HCT116 (cell line): ENCODE measurements around the gene AGBL3. TPM values are rescaled to one million over a fixed set of nuclear protein-coding genes. Genes with fewer than 3 reads are reported as not detected.
A peak's percentile ranks its signal among the peaks of the same experiment; 100 is the strongest.

Experiments
- ATAC-seq: fragments of 200-7000 bp; cut with Tn5 transposase; 2 replicates; pipeline ENCODE4 v1.9.1; 2020; ENCODE audit warnings: mild to moderate bottlenecking, moderate library complexity
- BruUV-seq: library from RNA; stranded (reverse); fragments of 400-500 nt; replicated peaks from 2 replicates; lab custom pipeline; 2021; lab: Mats Ljungman, UMichigan
- CTCF ChIA-PET: fragments of 300-600 bp; sonication (Branson Sonifier 250); formaldehyde crosslinking; loops from one replicate; lab custom pipeline; 2021; ENCODE audit warnings: antibody characterized with exemption; lab: Charles Lee
- POLR2A ChIA-PET: fragments of 300-600, 350-600 bp; sonication (Branson Sonifier 250); formaldehyde crosslinking; loops from one replicate; lab custom pipeline; 2021; ENCODE audit warnings: antibody characterized with exemption; lab: Charles Lee
- RAD21 ChIA-PET, 2 experiments: fragments of 300-600 bp; sonication (Branson Sonifier 250); formaldehyde crosslinking; loops; one replicate each; lab custom pipeline; 2023; ENCODE audit warnings: low total read pairs in 2 of 2; ENCODE audit not compliant: uncharacterized antibody in 2 of 2, unreplicated experiment in 2 of 2, low non-redundant PET in 1 of 2; lab: Charles Lee
- DNase-seq: peaks from one replicate; pipeline ENCODE4 v3.0.0-alpha.2; 2010; ENCODE audit warnings: low read depth, low spot score
- H2AFZ ChIP-seq: fragments of 200-600 bp; shearing (Covaris generic), sonication (generic); 2 replicates; pipeline ENCODE4 v1.6.1; 2017; ENCODE audit warnings: low read depth, mixed run types, mixed read lengths, antibody characterized with exemption, low read length; ENCODE audit not compliant: poor library complexity, severe bottlenecking
- H3K27ac ChIP-seq: 2 replicates; pipeline ENCODE4 v1.5.1; 2012; ENCODE audit warnings: low read depth, low read length
- H3K27me3 ChIP-seq: fragments of 200-600 bp; sonication (generic); 2 replicates; pipeline ENCODE4 v1.6.1; 2016; ENCODE audit warnings: mixed run types, low read length, mixed read lengths; ENCODE audit not compliant: insufficient read depth
- H3K36me3 ChIP-seq, 2 experiments: fragments of 200-500 bp in 1 of 2; fragments of 200-600 bp in 1 of 2; sonication (Bioruptor generic) in 1 of 2; sonication (generic) in 1 of 2; 2 replicates each; pipeline versions ENCODE4 v1.5.1 to v1.6.1; 2014 to 2016; ENCODE audit warnings: low read length in 2 of 2, inconsistent platforms in 1 of 2, mixed read lengths in 1 of 2, mixed run types in 1 of 2; ENCODE audit not compliant: insufficient read depth in 2 of 2, control insufficient read depth in 1 of 2
- H3K4me1 ChIP-seq, 2 experiments: fragments of 200-600 bp in 1 of 2; sonication (generic) in 1 of 2; 2 replicates each; pipeline versions ENCODE4 v1.5.1 to v1.6.1; 2012 to 2017; ENCODE audit warnings: low read length in 2 of 2, inconsistent platforms in 1 of 2, mild to moderate bottlenecking in 1 of 2, mixed read lengths in 1 of 2, mixed run types in 1 of 2, moderate library complexity in 1 of 2; ENCODE audit not compliant: insufficient read depth in 2 of 2, control insufficient read depth in 1 of 2
- H3K4me2 ChIP-seq: fragments of 200-600 bp; sonication (generic); 2 replicates; pipeline ENCODE4 v1.6.1; 2017; ENCODE audit warnings: mixed run types, low read length, mixed read lengths
- H3K4me3 ChIP-seq, 2 experiments: fragments of 200-600 bp in 1 of 2; sonication (generic) in 1 of 2; replicated peaks in 1 of 2; 2 replicates each; pipeline ENCODE4 v1.5.1; 2011 to 2016; ENCODE audit warnings: low read length in 2 of 2, control low read depth in 1 of 2, low read depth in 1 of 2, mild to moderate bottlenecking in 1 of 2, mixed read lengths in 1 of 2, mixed run types in 1 of 2
- H3K79me2 ChIP-seq: fragments of 200-600 bp; sonication (generic); 2 replicates; pipeline ENCODE4 v1.6.1; 2017; ENCODE audit warnings: mild to moderate bottlenecking, mixed run types, low read length, moderate library complexity, mixed read lengths; ENCODE audit not compliant: insufficient read depth
- H3K9ac ChIP-seq: fragments of 200-600 bp; sonication (generic); 2 replicates; pipeline ENCODE4 v1.6.1; 2016; ENCODE audit warnings: low read length, mixed read lengths
- H3K9me2 ChIP-seq: fragments of 200-600 bp; sonication (generic), shearing (Covaris generic); 2 replicates; pipeline ENCODE4 v1.6.1; 2017; ENCODE audit warnings: mixed run types, mild to moderate bottlenecking, moderate library complexity; ENCODE audit not compliant: insufficient read depth
- H3K9me3 ChIP-seq, 2 experiments: fragments of 200-500 bp in 1 of 2; fragments of 200-600 bp in 1 of 2; sonication (Bioruptor generic) in 1 of 2; sonication (generic) in 1 of 2; 2 replicates each; pipeline ENCODE4 v1.6.1; 2014 to 2017; ENCODE audit warnings: low read length in 2 of 2, mixed read lengths in 2 of 2, inconsistent platforms in 1 of 2, low read depth in 1 of 2, mild to moderate bottlenecking in 1 of 2, mixed run types in 1 of 2, moderate library complexity in 1 of 2; ENCODE audit not compliant: control insufficient read depth in 1 of 2, insufficient read depth in 1 of 2
- H4K20me1 ChIP-seq: fragments of 200-600 bp; sonication (generic), shearing (Covaris generic); 2 replicates; pipeline ENCODE4 v1.6.1; 2017; ENCODE audit warnings: mixed run types, mild to moderate bottlenecking, moderate library complexity; ENCODE audit not compliant: insufficient read depth
- CBX3 ChIP-seq: IDR thresholded peaks from 2 replicates; pipeline ENCODE4 v1.6.1; 2012; ENCODE audit warnings: low read depth
- EGR1 ChIP-seq: IDR thresholded peaks from 2 replicates; pipeline ENCODE4 v1.6.1; 2012; ENCODE audit warnings: low read depth
- FOSL1 ChIP-seq: IDR thresholded peaks from 2 replicates; pipeline ENCODE4 v1.6.1; 2012; ENCODE audit warnings: low read depth
- SP1 ChIP-seq: IDR thresholded peaks from 2 replicates; pipeline ENCODE4 v1.6.1; 2012; ENCODE audit warnings: low read depth
- ZNF274 ChIP-seq: fragments of 200-500 bp; sonication (Bioruptor generic); IDR thresholded peaks from 2 replicates; pipeline ENCODE4 v1.6.1; 2014; ENCODE audit warnings: mild to moderate bottlenecking, low read depth, low read length, inconsistent platforms
- intact Hi-C: fragments of 100-400 bp; cut with micrococcal nuclease; formaldehyde crosslinking; loops from 2 replicates; pipeline ENCODE4 v1.10.0; 2022
- total RNA-seq: library from RNA; stranded (reverse); gene quantifications from one replicate; pipeline ENCODE4 v1.2.1, GENCODE V29; 2021; ENCODE audit not compliant: unreplicated experiment
- TF ChIP-seq, protein P1 (sequence below): IDR thresholded peaks from 2 replicates; pipeline ENCODE4 v1.6.1; 2012; ENCODE audit warnings: low read depth
- TF ChIP-seq, protein P2 (sequence below): IDR thresholded peaks from 2 replicates; pipeline ENCODE4 v1.6.1; 2012

The AGBL3 gene
- total RNA-seq, 1 experiment from 2014 or later = 1.9 TPM

DNA sequence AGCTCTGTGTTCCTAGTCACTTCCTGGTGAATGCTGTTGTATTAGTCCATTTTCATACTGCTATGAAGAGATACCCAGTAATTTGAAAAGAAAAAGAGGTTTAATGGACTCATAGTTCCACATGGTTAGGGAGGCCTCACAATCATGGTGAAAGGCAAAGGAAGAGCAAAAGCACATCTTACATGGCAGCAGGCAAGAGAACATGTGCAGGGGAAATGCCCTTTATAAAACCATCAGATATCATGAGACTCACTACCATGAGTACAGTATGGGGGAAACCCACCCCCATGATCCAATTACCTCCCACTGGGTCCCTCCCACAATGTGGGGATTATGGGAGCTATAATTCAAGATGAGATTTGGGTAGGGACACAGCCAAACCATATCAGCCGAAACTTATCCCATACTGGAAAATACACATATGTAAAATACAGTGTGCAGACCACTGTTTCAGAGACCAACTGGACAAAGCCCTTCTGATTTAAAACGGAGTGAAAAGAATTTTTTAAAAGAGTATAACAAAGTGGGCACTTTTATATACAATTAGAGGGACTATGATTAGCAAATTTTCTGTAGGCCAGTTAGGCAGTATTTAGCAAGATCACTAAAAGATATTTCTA lies 176.2 kb downstream of the AGBL3 start:
- TF ChIP-seq ZNF274 (no peak), EGR1 (no peak), FOSL1 (no peak), CBX3 (0 out of 2 replicates have a peak, but pooled peaks have one; percentile 16), SP1 (no peak)
- TF ChIP-seq, protein P1, sequence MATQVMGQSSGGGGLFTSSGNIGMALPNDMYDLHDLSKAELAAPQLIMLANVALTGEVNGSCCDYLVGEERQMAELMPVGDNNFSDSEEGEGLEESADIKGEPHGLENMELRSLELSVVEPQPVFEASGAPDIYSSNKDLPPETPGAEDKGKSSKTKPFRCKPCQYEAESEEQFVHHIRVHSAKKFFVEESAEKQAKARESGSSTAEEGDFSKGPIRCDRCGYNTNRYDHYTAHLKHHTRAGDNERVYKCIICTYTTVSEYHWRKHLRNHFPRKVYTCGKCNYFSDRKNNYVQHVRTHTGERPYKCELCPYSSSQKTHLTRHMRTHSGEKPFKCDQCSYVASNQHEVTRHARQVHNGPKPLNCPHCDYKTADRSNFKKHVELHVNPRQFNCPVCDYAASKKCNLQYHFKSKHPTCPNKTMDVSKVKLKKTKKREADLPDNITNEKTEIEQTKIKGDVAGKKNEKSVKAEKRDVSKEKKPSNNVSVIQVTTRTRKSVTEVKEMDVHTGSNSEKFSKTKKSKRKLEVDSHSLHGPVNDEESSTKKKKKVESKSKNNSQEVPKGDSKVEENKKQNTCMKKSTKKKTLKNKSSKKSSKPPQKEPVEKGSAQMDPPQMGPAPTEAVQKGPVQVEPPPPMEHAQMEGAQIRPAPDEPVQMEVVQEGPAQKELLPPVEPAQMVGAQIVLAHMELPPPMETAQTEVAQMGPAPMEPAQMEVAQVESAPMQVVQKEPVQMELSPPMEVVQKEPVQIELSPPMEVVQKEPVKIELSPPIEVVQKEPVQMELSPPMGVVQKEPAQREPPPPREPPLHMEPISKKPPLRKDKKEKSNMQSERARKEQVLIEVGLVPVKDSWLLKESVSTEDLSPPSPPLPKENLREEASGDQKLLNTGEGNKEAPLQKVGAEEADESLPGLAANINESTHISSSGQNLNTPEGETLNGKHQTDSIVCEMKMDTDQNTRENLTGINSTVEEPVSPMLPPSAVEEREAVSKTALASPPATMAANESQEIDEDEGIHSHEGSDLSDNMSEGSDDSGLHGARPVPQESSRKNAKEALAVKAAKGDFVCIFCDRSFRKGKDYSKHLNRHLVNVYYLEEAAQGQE = no peak
- TF ChIP-seq, protein P2, sequence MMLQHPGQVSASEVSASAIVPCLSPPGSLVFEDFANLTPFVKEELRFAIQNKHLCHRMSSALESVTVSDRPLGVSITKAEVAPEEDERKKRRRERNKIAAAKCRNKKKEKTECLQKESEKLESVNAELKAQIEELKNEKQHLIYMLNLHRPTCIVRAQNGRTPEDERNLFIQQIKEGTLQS = no peak
- no peak for DNase-seq
- RAD21 ChIA-PET = no interaction called here
- Histone ChIP-seq H3K27ac (no peak overlapping the region), H3K9me3 (peaks cover 0 to under 1% of the 10 kb centered on the region in 2 experiments; a peak in 1 of 4 replicates), H3K4me3 (no peak overlapping the region), H3K36me3 (peaks cover 5 to 26% of the 10 kb centered on the region in 2 experiments; a peak in 2 of 4 replicates), H3K4me2 (no peak overlapping the region), H3K9me2 (no peaks in the 10 kb centered on the region), H4K20me1 (no peaks in the 10 kb centered on the region), H3K79me2 (peaks cover 3% of the 10 kb centered on the region; the same call in 1 of the 2 replicates), H3K4me1 (peaks cover 18 to 23% of the 10 kb centered on the region in 2 experiments), H3K9ac (no peak overlapping the region), H2AFZ (no peak overlapping the region), H3K27me3 (no peaks in the 10 kb centered on the region)
- ATAC-seq = no peak
- CTCF ChIA-PET = no interaction called here
- POLR2A ChIA-PET = no interaction called here
- no TSS peak for BruUV-seq
- intact Hi-C loops = loop anchor here (10.0 kb wide), 2 partner anchors 268 to 468 kb away; no protein-coding TSS in a partner anchor
